ENCODE data around the gene MBL2.

The MBL2 gene

DNA sequence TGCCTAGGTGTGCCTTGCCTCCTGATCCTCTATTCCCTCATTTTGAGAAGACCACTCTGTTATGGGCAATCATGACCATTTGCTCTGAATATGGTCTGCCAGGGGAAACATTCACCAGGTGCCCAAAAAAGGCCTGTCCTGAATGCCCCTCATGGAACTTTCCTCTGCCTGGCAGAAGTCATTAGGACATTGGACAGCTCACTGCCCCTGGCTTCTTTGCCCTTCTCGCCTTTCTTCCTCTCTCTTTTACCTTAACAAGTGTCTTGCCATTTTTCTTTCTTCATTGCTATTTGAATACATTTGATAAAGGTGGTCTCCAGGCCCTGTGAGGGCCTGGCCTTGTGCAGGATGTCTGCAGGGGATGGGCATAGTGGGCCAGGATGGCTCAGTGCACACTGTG, 20.3 kb downstream of the MBL2 start:
- no peak for DNase-seq
- Histone ChIP-seq H2BK120ac (ENCODE audit: insufficient read depth, low read length, poor library complexity) (no peak overlapping the region), H3K23ac (ENCODE audit: low read length) (no peak overlapping the region), H3K4me2 (ENCODE audit: low read length) (no peak overlapping the region), H3K18ac (ENCODE audit: low read length) (no peak overlapping the region), H2BK12ac (ENCODE audit: low read length) (no peak overlapping the region), H4K8ac (ENCODE audit: low read depth, low read length) (no peak overlapping the region), H3K4ac (ENCODE audit: low read depth, low read length) (no peak overlapping the region), H2AK5ac (ENCODE audit: low read length) (no peak overlapping the region), H3K9me3 (ENCODE audit: insufficient read depth, low read depth, low read length) (peaks cover 4% of the 10 kb centered on the region), H3K27me3 (ENCODE audit: insufficient read depth, low read length) (no peaks in the 10 kb centered on the region), H2BK5ac (ENCODE audit: low read depth, low read length, poor library complexity) (no peak overlapping the region), H3K27ac (ENCODE audit: low read depth, low read length) (no peak overlapping the region), H3K79me1 (ENCODE audit: low read length) (no peaks in the 10 kb centered on the region), H4K91ac (ENCODE audit: low read depth, low read length) (no peak overlapping the region), H3K9ac (ENCODE audit: low read length) (no peak overlapping the region), H3K4me1 (ENCODE audit: control insufficient read depth in 1 of 2, insufficient read depth in 2 of 2, low read length in 2 of 2) (peaks cover 2 to 4% of the 10 kb centered on the region in 2 experiments), H3K36me3 (ENCODE audit: control insufficient read depth in 1 of 2, insufficient read depth in 2 of 2, low read length in 2 of 2) (no peaks in the 10 kb centered on the region), H3K14ac (ENCODE audit: low read length) (no peak overlapping the region), H2AFZ (ENCODE audit: insufficient read depth, low read length, poor library complexity) (no peak overlapping the region), H4K12ac (ENCODE audit: low read depth, low read length) (no peak overlapping the region), H3K4me3 (ENCODE audit: low read depth, low read length) (no peak overlapping the region), H3K79me2 (ENCODE audit: control insufficient read depth, insufficient read depth, low read length, poor library complexity) (no peaks in the 10 kb centered on the region)
- no CpG with 5 or more reads among the region's 1 CpG for WGBS (ENCODE audit: extremely low coverage, insufficient coverage, insufficient read length)

DNA sequence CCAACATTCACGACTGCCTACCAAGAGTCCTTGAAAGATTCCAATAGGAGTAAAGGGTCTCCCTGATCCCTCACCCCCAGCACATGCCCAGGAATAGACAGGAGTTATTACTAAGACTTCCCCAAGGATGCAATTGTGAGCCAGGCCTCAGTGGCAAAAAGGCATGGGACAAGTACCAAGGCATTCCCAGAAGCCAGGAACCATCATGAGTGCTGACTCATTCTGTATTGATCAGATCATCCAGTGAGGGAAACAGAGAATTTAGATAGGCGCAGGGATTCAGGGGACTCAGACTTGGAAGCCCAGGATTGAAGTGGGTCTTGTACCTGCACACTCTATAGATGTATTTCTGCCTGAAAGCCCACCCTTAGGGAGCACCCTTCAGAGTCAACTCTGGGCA, 21.2 kb downstream of the MBL2 start:
- Histone ChIP-seq H4K12ac (ENCODE audit: low read depth, low read length) (no peak overlapping the region), H3K79me1 (ENCODE audit: low read length) (no peaks in the 10 kb centered on the region), H3K14ac (ENCODE audit: low read length) (no peak overlapping the region), H4K8ac (ENCODE audit: low read depth, low read length) (no peak overlapping the region), H3K4me2 (ENCODE audit: low read length) (no peak overlapping the region), H4K91ac (ENCODE audit: low read depth, low read length) (no peak overlapping the region), H3K27me3 (ENCODE audit: insufficient read depth, low read length) (no peaks in the 10 kb centered on the region), H3K4me3 (ENCODE audit: low read depth, low read length) (no peak overlapping the region), H2AK5ac (ENCODE audit: low read length) (no peak overlapping the region), H2AFZ (ENCODE audit: insufficient read depth, low read length, poor library complexity) (no peak overlapping the region), H3K23ac (ENCODE audit: low read length) (no peak overlapping the region), H2BK5ac (ENCODE audit: low read depth, low read length, poor library complexity) (no peak overlapping the region), H3K18ac (ENCODE audit: low read length) (no peak overlapping the region), H3K9me3 (ENCODE audit: insufficient read depth, low read depth, low read length) (peaks cover 4% of the 10 kb centered on the region), H3K4ac (ENCODE audit: low read depth, low read length) (no peak overlapping the region), H3K9ac (ENCODE audit: low read length) (no peak overlapping the region), H3K27ac (ENCODE audit: low read depth, low read length) (no peak overlapping the region), H2BK120ac (ENCODE audit: insufficient read depth, low read length, poor library complexity) (no peak overlapping the region), H2BK12ac (ENCODE audit: low read length) (no peak overlapping the region), H3K36me3 (ENCODE audit: control insufficient read depth in 1 of 2, insufficient read depth in 2 of 2, low read length in 2 of 2) (no peaks in the 10 kb centered on the region), H3K79me2 (ENCODE audit: control insufficient read depth, insufficient read depth, low read length, poor library complexity) (no peaks in the 10 kb centered on the region), H3K4me1 (ENCODE audit: control insufficient read depth in 1 of 2, insufficient read depth in 2 of 2, low read length in 2 of 2) (peaks cover 2 to 4% of the 10 kb centered on the region in 2 experiments)
- WGBS (ENCODE audit: extremely low coverage, insufficient coverage, insufficient read length): no CpG with 5 or more reads among the region's 2 CpGs
- no peak for DNase-seq

DNA sequence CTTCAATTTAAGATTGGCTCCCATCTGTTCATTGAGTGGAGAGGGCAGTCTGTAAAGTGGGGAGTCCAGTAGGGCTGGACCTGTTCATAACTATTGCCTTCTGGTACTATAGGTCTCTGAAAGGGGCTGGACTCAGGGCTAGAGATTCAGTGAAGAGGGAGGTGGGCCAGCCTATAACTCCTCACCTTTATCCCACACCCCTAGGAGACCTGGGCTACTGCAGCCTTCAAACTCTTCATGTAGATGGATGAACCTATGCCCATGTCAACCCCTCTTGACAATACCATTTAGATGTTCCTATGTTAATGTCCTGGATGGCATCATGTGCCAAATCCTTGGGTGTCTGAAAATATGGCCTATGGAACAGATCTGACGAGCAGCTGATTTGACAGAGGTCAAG, 22.0 kb downstream of the MBL2 start:
- WGBS (ENCODE audit: extremely low coverage, insufficient coverage, insufficient read length): no CpG with 5 or more reads among the region's 1 CpG
- H3K36me3 ChIP-seq (ENCODE audit: control insufficient read depth in 1 of 2, insufficient read depth in 2 of 2, low read length in 2 of 2): no peaks in the 10 kb centered on the region
- H3K9ac ChIP-seq (ENCODE audit: low read length): no peak overlapping the region
- H4K12ac ChIP-seq (ENCODE audit: low read depth, low read length): no peak overlapping the region
- no peak overlapping the region for H3K23ac ChIP-seq (ENCODE audit: low read length)
- H2AFZ ChIP-seq (ENCODE audit: insufficient read depth, low read length, poor library complexity): no peak overlapping the region
- H2BK5ac ChIP-seq (ENCODE audit: low read depth, low read length, poor library complexity): no peak overlapping the region
- H2BK12ac ChIP-seq (ENCODE audit: low read length): no peak overlapping the region
- peaks cover 4% of the 10 kb centered on the region for H3K9me3 ChIP-seq (ENCODE audit: insufficient read depth, low read depth, low read length)
- no peak overlapping the region for H3K4ac ChIP-seq (ENCODE audit: low read depth, low read length)
- H3K4me1 ChIP-seq (ENCODE audit: control insufficient read depth in 1 of 2, insufficient read depth in 2 of 2, low read length in 2 of 2): peaks cover under 1 to 4% of the 10 kb centered on the region in 2 experiments
- no peak overlapping the region for H3K18ac ChIP-seq (ENCODE audit: low read length)
- no peak overlapping the region for H3K4me2 ChIP-seq (ENCODE audit: low read length)
- H3K27me3 ChIP-seq (ENCODE audit: insufficient read depth, low read length): no peaks in the 10 kb centered on the region
- H3K79me2 ChIP-seq (ENCODE audit: control insufficient read depth, insufficient read depth, low read length, poor library complexity): no peaks in the 10 kb centered on the region
- no peak overlapping the region for H4K8ac ChIP-seq (ENCODE audit: low read depth, low read length)
- no peak overlapping the region for H4K91ac ChIP-seq (ENCODE audit: low read depth, low read length)
- no peak for DNase-seq
- H3K27ac ChIP-seq (ENCODE audit: low read depth, low read length): no peak overlapping the region
- H3K79me1 ChIP-seq (ENCODE audit: low read length): no peaks in the 10 kb centered on the region
- no peak overlapping the region for H3K14ac ChIP-seq (ENCODE audit: low read length)
- H2BK120ac ChIP-seq (ENCODE audit: insufficient read depth, low read length, poor library complexity): no peak overlapping the region
- H3K4me3 ChIP-seq (ENCODE audit: low read depth, low read length): no peak overlapping the region
- no peak overlapping the region for H2AK5ac ChIP-seq (ENCODE audit: low read length)

DNA sequence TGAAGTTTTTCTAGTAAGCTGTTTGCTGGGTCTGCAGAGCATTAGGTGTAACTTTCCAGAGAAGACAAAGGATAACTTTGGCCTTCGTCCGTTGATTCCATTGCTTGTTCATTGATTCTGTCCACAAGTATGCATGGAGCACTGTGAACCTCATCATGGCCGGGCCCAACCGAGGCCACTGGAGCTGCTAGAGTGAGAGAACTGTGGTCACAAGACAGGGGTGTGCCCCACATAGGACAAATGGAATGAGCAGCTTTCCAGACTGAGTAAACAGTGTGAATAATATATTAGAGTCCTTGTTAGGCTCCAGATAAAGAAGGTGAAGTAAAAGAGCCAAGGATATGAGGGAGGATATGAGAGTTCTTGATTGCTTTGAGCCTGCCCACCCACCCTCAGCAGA, 24.9 kb downstream of the MBL2 start:
- Histone ChIP-seq H3K36me3 (ENCODE audit: control insufficient read depth in 1 of 2, insufficient read depth in 2 of 2, low read length in 2 of 2) (no peaks in the 10 kb centered on the region), H3K79me2 (ENCODE audit: control insufficient read depth, insufficient read depth, low read length, poor library complexity) (no peaks in the 10 kb centered on the region), H2BK120ac (ENCODE audit: insufficient read depth, low read length, poor library complexity) (no peak overlapping the region), H3K4me2 (ENCODE audit: low read length) (no peak overlapping the region), H4K8ac (ENCODE audit: low read depth, low read length) (no peak overlapping the region), H3K4me3 (ENCODE audit: low read depth, low read length) (no peak overlapping the region), H3K4me1 (ENCODE audit: control insufficient read depth in 1 of 2, insufficient read depth in 2 of 2, low read length in 2 of 2) (no peaks in the 10 kb centered on the region), H2BK5ac (ENCODE audit: low read depth, low read length, poor library complexity) (no peak overlapping the region), H3K9ac (ENCODE audit: low read length) (no peak overlapping the region), H4K12ac (ENCODE audit: low read depth, low read length) (no peak overlapping the region), H3K79me1 (ENCODE audit: low read length) (no peaks in the 10 kb centered on the region), H2BK12ac (ENCODE audit: low read length) (no peak overlapping the region), H3K4ac (ENCODE audit: low read depth, low read length) (no peak overlapping the region), H3K9me3 (ENCODE audit: insufficient read depth, low read depth, low read length) (peaks cover under 1% of the 10 kb centered on the region), H3K27ac (ENCODE audit: low read depth, low read length) (no peak overlapping the region), H4K91ac (ENCODE audit: low read depth, low read length) (no peak overlapping the region), H3K14ac (ENCODE audit: low read length) (no peak overlapping the region), H3K27me3 (ENCODE audit: insufficient read depth, low read length) (no peaks in the 10 kb centered on the region), H2AFZ (ENCODE audit: insufficient read depth, low read length, poor library complexity) (no peak overlapping the region), H3K23ac (ENCODE audit: low read length) (no peak overlapping the region), H3K18ac (ENCODE audit: low read length) (no peak overlapping the region), H2AK5ac (ENCODE audit: low read length) (no peak overlapping the region)
- no peak for DNase-seq
- WGBS (ENCODE audit: extremely low coverage, insufficient coverage, insufficient read length): no CpG with 5 or more reads among the region's 4 CpGs

Data from trophoblast cell (in vitro differentiated cells and primary cell).